Esophagus (tissue), 2 donors: ENCODE measurements around the gene ATG4D. TPM values are rescaled to one million over a fixed set of nuclear protein-coding genes. Genes with fewer than 3 reads are reported as not detected.
"Not testable (repeated sequence)": the region's sequence is repeated elsewhere in the genome, so short reads cannot be mapped to it uniquely, and the experiment has no call there.

Experiments
- H3K27ac ChIP-seq, 2 donors: one replicate each; pipeline ENCODE4 v1.5.1; 2013; ENCODE audit warnings: low read depth in 2 of 2, mild to moderate bottlenecking in 2 of 2, inconsistent platforms in 1 of 2, low read length in 1 of 2, moderate library complexity in 1 of 2
- H3K27me3 ChIP-seq, 2 donors: one replicate each; pipeline ENCODE4 v1.6.1; 2013; ENCODE audit warnings: low read length in 2 of 2, control low read depth in 1 of 2, mild to moderate bottlenecking in 1 of 2; ENCODE audit not compliant: insufficient read depth in 2 of 2, control insufficient read depth in 1 of 2
- H3K36me3 ChIP-seq, 2 donors: one replicate each; pipeline ENCODE4 v1.6.1; 2013; ENCODE audit warnings: low read length in 1 of 2; ENCODE audit not compliant: control insufficient read depth in 2 of 2, insufficient read depth in 2 of 2
- H3K4me1 ChIP-seq, 2 donors: one replicate each; pipeline ENCODE4 v1.6.1; 2013; ENCODE audit warnings: low read length in 1 of 2; ENCODE audit not compliant: control insufficient read depth in 2 of 2, insufficient read depth in 2 of 2
- H3K4me3 ChIP-seq, 2 donors: one replicate each; pipeline ENCODE4 v1.5.1; 2013; ENCODE audit warnings: low read length in 2 of 2, mild to moderate bottlenecking in 2 of 2, low read depth in 1 of 2, moderate library complexity in 1 of 2
- H3K9me3 ChIP-seq, 2 donors: one replicate each; pipeline ENCODE4 v1.6.1; 2013; ENCODE audit warnings: mild to moderate bottlenecking in 2 of 2, low read depth in 1 of 2, low read length in 1 of 2, moderate library complexity in 1 of 2; ENCODE audit not compliant: control insufficient read depth in 2 of 2, insufficient read depth in 1 of 2
- WGBS, 2 donors: extraction: QIAGEN DNeasy Blood & Tissue Kit; methylation state at CpG; one replicate each; pipeline ENCODE4 v1.1.7; 2013; 5-methylcytosine and 5-hydroxymethylcytosine counted together
- polyA plus RNA-seq, 2 donors: library from polyadenylated mRNA; stranded (reverse); fragments of 200-250 nt; gene quantifications; one replicate each; pipeline ENCODE4 v1.2.3, GENCODE V29; 2013
- donor health status: healthy with polysubstance abuse.
- donor health status: Bipolar disorder and iron deficiency.

ATG4D gene
- polyA plus RNA-seq, 2 donors: 43.9 to 53.6 TPM

- peaks cover 4 to 30% of the 10 kb centered on the region in 2 donors for H3K4me1 ChIP-seq
- peaks cover 0 to 9% of the 10 kb centered on the region in 2 donors for H3K36me3 ChIP-seq
- no peak overlapping the region for H3K4me3 ChIP-seq
- H3K9me3 ChIP-seq: peaks cover 0 to 4% of the 10 kb centered on the region in 2 donors
- WGBS, 2 donors: 9 to 11% methylated on average over 33 of the region's 33 CpGs
- H3K27me3 ChIP-seq: peaks cover 0 to 5% of the 10 kb centered on the region in 2 donors
- H3K27ac ChIP-seq: peak overlapping the region; percentile 88 to 90
Measured at GRCh38 chr19:10518444-10519361, 25.0 kb upstream of the ATG4D start.

GRCh38 chr19:10519421-10519820 lies 24.3 kb upstream of the ATG4D start:
- Histone ChIP-seq H3K36me3 (peaks cover 0 to 2% of the 10 kb centered on the region in 2 donors), H3K9me3 (no peaks in the 10 kb centered on the region), H3K27me3 (peaks cover 0 to 1% of the 10 kb centered on the region in 2 donors), H3K27ac (peak overlapping the region; percentile 88 to 90), H3K4me3 (no peak overlapping the region), H3K4me1 (peaks cover 4 to 25% of the 10 kb centered on the region in 2 donors)
- WGBS, 2 donors: 60 to 61% methylated on average over 7 of the region's 7 CpGs

- Histone ChIP-seq H3K36me3 (no peaks in the 10 kb centered on the region), H3K27ac (peak overlapping the region; percentile 84 to 90), H3K9me3 (no peaks in the 10 kb centered on the region), H3K27me3 (no peaks in the 10 kb centered on the region), H3K4me1 (peaks cover 4 to 17% of the 10 kb centered on the region in 2 donors), H3K4me3 (no peak overlapping the region)
- WGBS, 2 donors: 50 to 62% methylated on average over 15 of the region's 15 CpGs
Measured at GRCh38 chr19:10520652-10521318, 22.9 kb upstream of the ATG4D start.

GRCh38 chr19:10521461-10522171 lies 22.1 kb upstream of the ATG4D start:
- WGBS, 2 donors: 44 to 57% methylated on average over 12 to 13 of the region's 13 CpGs
- Histone ChIP-seq H3K27me3 (no peaks in the 10 kb centered on the region), H3K4me3 (no peak overlapping the region), H3K4me1 (peaks cover 4 to 17% of the 10 kb centered on the region in 2 donors), H3K27ac (peak overlapping the region; percentile 69 to 90), H3K9me3 (no peaks in the 10 kb centered on the region), H3K36me3 (no peaks in the 10 kb centered on the region)

- Histone ChIP-seq H3K36me3 (no peaks in the 10 kb centered on the region), H3K27ac (no peak overlapping the region), H3K4me1 (peaks cover 4 to 13% of the 10 kb centered on the region in 2 donors), H3K4me3 (no peak overlapping the region), H3K9me3 (no peaks in the 10 kb centered on the region), H3K27me3 (no peaks in the 10 kb centered on the region)
- WGBS, 2 donors: 70 to 76% methylated on average over 3 of the region's 3 CpGs
Measured at GRCh38 chr19:10523135-10523636, 20.5 kb upstream of the ATG4D start.

GRCh38 chr19:10525636-10526035 lies 18.1 kb upstream of the ATG4D start:
- H3K4me1 ChIP-seq: peaks cover 0 to 4% of the 10 kb centered on the region in 2 donors
- 90 to 96% methylated on average over 7 of the region's 7 CpGs for WGBS, 2 donors
- H3K27me3 ChIP-seq: no peaks in the 10 kb centered on the region
- no peak overlapping the region for H3K4me3 ChIP-seq
- H3K27ac ChIP-seq: no peak overlapping the region
- no peaks in the 10 kb centered on the region for H3K9me3 ChIP-seq
- no peaks in the 10 kb centered on the region for H3K36me3 ChIP-seq

GRCh38 chr19:10526887-10527286 lies 16.8 kb upstream of the ATG4D start:
- 88 to 92% methylated on average over 8 of the region's 8 CpGs for WGBS, 2 donors

GRCh38 chr19:10532457-10532856 lies 11.2 kb upstream of the ATG4D start:
- WGBS, 2 donors: 88 to 92% methylated on average over 1 of the region's 1 CpG
- Histone ChIP-seq H3K9me3 (no peaks in the 10 kb centered on the region), H3K27ac (no peak overlapping the region), H3K4me3 (no peak overlapping the region), H3K27me3 (no peaks in the 10 kb centered on the region), H3K4me1 (peaks cover 0 to 5% of the 10 kb centered on the region in 2 donors), H3K36me3 (no peaks in the 10 kb centered on the region)

More at GRCh38 chr19:10526887-10527286, 16.8 kb upstream of the ATG4D start:
- H3K27me3 ChIP-seq, H3K4me1 ChIP-seq, H3K27ac ChIP-seq, H3K4me3 ChIP-seq, H3K36me3 ChIP-seq, H3K9me3 ChIP-seq: not testable (repeated sequence)
